Measurements from ENCODE around the gene LSAMP. TPM values are rescaled to one million over a fixed set of nuclear protein-coding genes. Genes with fewer than 3 reads are reported as not detected.

Gene LSAMP
- total and polyA plus RNA-seq, 2 of the 8 experiments (the other 6 are each of a cell fraction or from before 2014, with no cell fraction given): 1.8 to 5.7 TPM

- Histone ChIP-seq H3K23me2 (ENCODE audit: low read depth, low read length) (no peaks in the 10 kb centered on the region; the same call in 1 of the 2 replicates), H4K5ac (ENCODE audit: insufficient read length, low read depth, low read length) (no peak overlapping the region), H2AFZ (ENCODE audit: low read length) (no peak overlapping the region), H3K36me3 (ENCODE audit: control insufficient read depth in 2 of 4, insufficient read depth in 4 of 4, low read length in 3 of 4) (no peaks in the 10 kb centered on the region), H2BK120ac (replicated peaks; ENCODE audit: low read depth, low read length) (no peak overlapping the region), H2BK12ac (ENCODE audit: low read depth, low read length) (no peak overlapping the region), H4K20me1 (replicated peaks in 1 of 2; ENCODE audit: control insufficient read depth in 1 of 2, insufficient read depth in 2 of 2, low read length in 2 of 2) (no peaks in the 10 kb centered on the region), H4K91ac (replicated peaks; ENCODE audit: insufficient read length, low read length) (no peak overlapping the region), H3K18ac (ENCODE audit: extremely low read depth, low read length) (no peak overlapping the region), H2BK20ac (ENCODE audit: low read length) (no peak overlapping the region), H3K9ac (replicated peaks in 1 of 4; ENCODE audit: extremely low read depth in 1 of 4, low read depth in 3 of 4, low read length in 3 of 4) (no peak overlapping the region), H2BK5ac (ENCODE audit: low read depth, low read length) (no peak overlapping the region), H3K27me3 (replicated peaks in 1 of 4; ENCODE audit: control insufficient read depth in 3 of 4, extremely low read depth in 1 of 4, insufficient read depth in 3 of 4, low read length in 3 of 4) (no peaks in the 10 kb centered on the region), H2AK5ac (ENCODE audit: low read depth, low read length) (no peak overlapping the region), H3K4me1 (replicated peaks in 1 of 4; ENCODE audit: control insufficient read depth in 3 of 4, insufficient read depth in 4 of 4, low read length in 3 of 4) (no peaks in the 10 kb centered on the region), H3K23ac (ENCODE audit: insufficient read length) (no peak overlapping the region), H3K56ac (replicated peaks; ENCODE audit: insufficient read length, low read depth, low read length) (no peak overlapping the region), H3K4me3 (ENCODE audit: extremely low read depth in 1 of 4, insufficient read depth in 2 of 4, low read depth in 3 of 4, low read length in 4 of 4) (no peak overlapping the region), H3K4ac (replicated peaks; ENCODE audit: insufficient read length, low read depth, low read length) (no peak overlapping the region), H3K14ac (ENCODE audit: insufficient read length) (no peak overlapping the region), H3K79me1 (ENCODE audit: low read depth, low read length) (no peaks in the 10 kb centered on the region), H3K27ac (ENCODE audit: low read depth, low read length) (no peak overlapping the region), H4K8ac (ENCODE audit: extremely low read depth, insufficient read depth, low read length) (no peak overlapping the region), H3K9me3 (ENCODE audit: insufficient read depth in 2 of 2, low read depth in 1 of 2, low read length in 1 of 2) (no peaks in the 10 kb centered on the region), H3K4me2 (ENCODE audit: insufficient read depth in 1 of 2, low read depth in 2 of 2, low read length in 2 of 2) (no peak overlapping the region), H2BK15ac (ENCODE audit: low read length) (no peak overlapping the region), H3K79me2 (ENCODE audit: control insufficient read depth in 1 of 2, insufficient read depth in 2 of 2, low read length in 2 of 2) (no peaks in the 10 kb centered on the region)
- no peak for DNase-seq (ENCODE audit: low read depth in 1 of 2, low spot score in 2 of 2)
- ChIA-PET POLR2A (ENCODE audit: partially characterized antibody) (no interaction called here), CTCF (ENCODE audit: partially characterized antibody) (interaction anchor here (0.6 kb wide), 1 partner anchor 24 kb away, joined by 3 read pairs; no protein-coding TSS in a partner anchor)
- WGBS, 2 experiments (ENCODE audit: extremely low coverage in 1 of 2, insufficient coverage in 1 of 2, insufficient read length in 1 of 2, insufficient replicate concordance in 2 of 2, low coverage in 1 of 2, low lambda C conversion rate in 2 of 2, missing lambda C conversion rate in 1 of 2): 100% methylated on average over 1 of the region's 1 CpG; no CpG with 5 or more reads in 1 of the 2 experiments
- FAIRE-seq: no peak
- TF ChIP-seq POLR2AphosphoS5 (IDR thresholded peaks at IDR 0.05; ENCODE audit: low read depth, low read length): no peak
- no peak for TF ChIP-seq NANOG (IDR thresholded peaks at IDR 0.05; ENCODE audit: insufficient read depth, low read depth, low read length, poor library complexity, severe bottlenecking)
- TF ChIP-seq FOSL1 (IDR thresholded peaks at IDR 0.05; ENCODE audit: insufficient read depth, low read depth, low read length): no peak
- no peak for TF ChIP-seq NRF1 (IDR thresholded peaks at IDR 0.05; ENCODE audit: low read depth, low read length)
- TF ChIP-seq SIRT6 (IDR thresholded peaks at IDR 0.05; ENCODE audit: low read length): no peak
- no peak for TF ChIP-seq EZH2 (IDR thresholded peaks at IDR 0.05; ENCODE audit: low read depth, low read length, severe bottlenecking)
- no peak for TF ChIP-seq SIX5 (IDR thresholded peaks at IDR 0.05; ENCODE audit: low read depth, low read length)
- no peak for TF ChIP-seq BCL11A (IDR thresholded peaks at IDR 0.05; ENCODE audit: low read depth in 2 of 2, low read length in 2 of 2)
- no peak for TF ChIP-seq YY1 (IDR thresholded peaks at IDR 0.05; ENCODE audit: low read depth, low read length)
- no peak for TF ChIP-seq SAP30 (IDR thresholded peaks at IDR 0.05; ENCODE audit: insufficient read depth, insufficient replicate concordance, low read length)
Observed at GRCh38 chr3:116226266-116226665, 219.0 kb downstream of the LSAMP start.

Data from H1 (cell line).